Spleen (tissue), 7 donors: ENCODE data around the gene FBXO34.

Source experiments
- POLR2A ChIP-seq, 3 donors: fragments of 450-650 bp; IDR thresholded peaks; one replicate each; pipeline ENCODE4 v1.5.1; 2017; ENCODE audit warnings: antibody characterized with exemption in 3 of 3, mild to moderate bottlenecking in 1 of 3
- POLR2AphosphoS5 ChIP-seq, 3 donors: sonication (generic); formaldehyde crosslinking; IDR thresholded peaks; one replicate each; pipeline ENCODE4 v1.5.1; 2017; ENCODE audit warnings: antibody characterized with exemption in 3 of 3
- TF ChIP-seq, protein P1 (sequence below), 11 experiments: fragments of 200-600 bp in 7 of 11; fragments of 450-650 bp in 4 of 11; sonication (generic) in 4 of 11; IDR thresholded peaks in 8 of 11; conservative IDR thresholded peaks in 3 of 11; 1 replicate in 7 of 11; 2 replicates in 4 of 11; pipeline versions ENCODE4 v1.4.0 to v1.8.0; 2016 to 2021; ENCODE audit warnings: antibody characterized with exemption in 11 of 11, inconsistent platforms in 4 of 11, mild to moderate bottlenecking in 1 of 11
- donor health status: DM: no; HTN: no; CAD: no; lungs with moderate emphysema.
- donor health status: DM: no; HTN: no; CAD: no.
- donor health status: DM: no; HTN: no; CAD: no.

- TF ChIP-seq, protein P1, sequence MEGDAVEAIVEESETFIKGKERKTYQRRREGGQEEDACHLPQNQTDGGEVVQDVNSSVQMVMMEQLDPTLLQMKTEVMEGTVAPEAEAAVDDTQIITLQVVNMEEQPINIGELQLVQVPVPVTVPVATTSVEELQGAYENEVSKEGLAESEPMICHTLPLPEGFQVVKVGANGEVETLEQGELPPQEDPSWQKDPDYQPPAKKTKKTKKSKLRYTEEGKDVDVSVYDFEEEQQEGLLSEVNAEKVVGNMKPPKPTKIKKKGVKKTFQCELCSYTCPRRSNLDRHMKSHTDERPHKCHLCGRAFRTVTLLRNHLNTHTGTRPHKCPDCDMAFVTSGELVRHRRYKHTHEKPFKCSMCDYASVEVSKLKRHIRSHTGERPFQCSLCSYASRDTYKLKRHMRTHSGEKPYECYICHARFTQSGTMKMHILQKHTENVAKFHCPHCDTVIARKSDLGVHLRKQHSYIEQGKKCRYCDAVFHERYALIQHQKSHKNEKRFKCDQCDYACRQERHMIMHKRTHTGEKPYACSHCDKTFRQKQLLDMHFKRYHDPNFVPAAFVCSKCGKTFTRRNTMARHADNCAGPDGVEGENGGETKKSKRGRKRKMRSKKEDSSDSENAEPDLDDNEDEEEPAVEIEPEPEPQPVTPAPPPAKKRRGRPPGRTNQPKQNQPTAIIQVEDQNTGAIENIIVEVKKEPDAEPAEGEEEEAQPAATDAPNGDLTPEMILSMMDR (IDR thresholded peaks at IDR 0.05 in 8 of 11, conservative IDR thresholded peaks at IDR 0.05 in 3 of 11), result no peak
- TF ChIP-seq POLR2AphosphoS5 (IDR thresholded peaks at IDR 0.05) (no peak), POLR2A (IDR thresholded peaks at IDR 0.05) (no peak)
These were observed 31.3 kb downstream of the FBXO34 start for GRCh38 chr14:55302367-55303124.
